Esophagus (tissue), 2 donors: ENCODE results near the gene TRIM24. TPM values are rescaled to one million over a fixed set of nuclear protein-coding genes. Genes with fewer than 3 reads are reported as not detected.
"Not testable (repeated sequence)": the region's sequence is repeated elsewhere in the genome, so short reads cannot be mapped to it uniquely, and the experiment has no call there.

ENCODE experiments used
- H3K27ac ChIP-seq, 2 donors: one replicate each; pipeline ENCODE4 v1.5.1; 2013; ENCODE audit warnings: low read depth in 2 of 2, mild to moderate bottlenecking in 2 of 2, inconsistent platforms in 1 of 2, low read length in 1 of 2, moderate library complexity in 1 of 2
- H3K27me3 ChIP-seq, 2 donors: one replicate each; pipeline ENCODE4 v1.6.1; 2013; ENCODE audit warnings: low read length in 2 of 2, control low read depth in 1 of 2, mild to moderate bottlenecking in 1 of 2; ENCODE audit not compliant: insufficient read depth in 2 of 2, control insufficient read depth in 1 of 2
- H3K36me3 ChIP-seq, 2 donors: one replicate each; pipeline ENCODE4 v1.6.1; 2013; ENCODE audit warnings: low read length in 1 of 2; ENCODE audit not compliant: control insufficient read depth in 2 of 2, insufficient read depth in 2 of 2
- H3K4me1 ChIP-seq, 2 donors: one replicate each; pipeline ENCODE4 v1.6.1; 2013; ENCODE audit warnings: low read length in 1 of 2; ENCODE audit not compliant: control insufficient read depth in 2 of 2, insufficient read depth in 2 of 2
- H3K4me3 ChIP-seq, 2 donors: one replicate each; pipeline ENCODE4 v1.5.1; 2013; ENCODE audit warnings: low read length in 2 of 2, mild to moderate bottlenecking in 2 of 2, low read depth in 1 of 2, moderate library complexity in 1 of 2
- H3K9me3 ChIP-seq, 2 donors: one replicate each; pipeline ENCODE4 v1.6.1; 2013; ENCODE audit warnings: mild to moderate bottlenecking in 2 of 2, low read depth in 1 of 2, low read length in 1 of 2, moderate library complexity in 1 of 2; ENCODE audit not compliant: control insufficient read depth in 2 of 2, insufficient read depth in 1 of 2
- WGBS, 2 donors: extraction: QIAGEN DNeasy Blood & Tissue Kit; methylation state at CpG; one replicate each; pipeline ENCODE4 v1.1.7; 2013; 5-methylcytosine and 5-hydroxymethylcytosine counted together
- polyA plus RNA-seq, 2 donors: library from polyadenylated mRNA; stranded (reverse); fragments of 200-250 nt; gene quantifications; one replicate each; pipeline ENCODE4 v1.2.3, GENCODE V29; 2013
- donor health status: healthy with polysubstance abuse.
- donor health status: Bipolar disorder and iron deficiency.

The TRIM24 gene
- polyA plus RNA-seq, 2 donors, result 7.8 TPM

DNA sequence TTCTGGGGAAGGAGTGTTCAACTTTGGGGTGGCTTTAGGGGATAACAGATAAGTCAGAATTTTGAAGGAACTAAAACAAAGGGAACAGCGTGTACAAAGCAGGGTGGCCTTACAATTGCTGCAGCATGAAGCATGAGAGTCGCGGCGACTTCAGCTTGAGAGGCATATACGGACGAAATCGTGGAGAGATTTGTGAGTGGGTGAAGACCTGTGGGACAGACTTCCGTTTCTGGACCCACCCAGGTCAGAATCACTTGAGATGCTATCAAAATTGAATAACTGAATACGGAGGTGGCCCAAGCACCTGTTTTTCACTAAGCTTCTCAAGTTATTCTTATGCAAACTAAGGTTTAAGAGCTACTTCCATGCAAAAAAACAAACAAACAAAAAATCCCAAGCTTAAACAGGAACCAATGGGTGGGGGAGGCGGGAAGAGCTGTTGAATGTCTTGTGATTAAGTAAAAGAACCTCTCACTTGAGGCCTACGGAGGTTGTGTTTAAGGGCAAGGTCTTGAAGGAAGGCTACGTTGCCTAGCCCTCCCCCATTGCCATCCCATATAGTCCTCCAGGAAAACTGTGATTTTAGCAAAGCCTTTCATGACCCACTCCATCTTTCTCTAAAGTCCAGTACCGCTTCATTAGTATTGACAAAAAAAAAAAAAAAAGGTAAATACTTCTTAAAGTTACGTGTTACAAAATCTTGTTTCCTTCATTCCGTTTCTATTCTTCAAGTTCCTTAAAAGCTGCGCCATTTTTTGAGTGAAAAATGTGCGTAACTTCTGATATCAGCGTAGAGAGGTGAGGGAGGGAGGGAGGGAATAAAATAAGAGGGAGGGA lies 1.3 kb upstream of the TRIM24 start:
- no peaks in the 10 kb centered on the region for H3K9me3 ChIP-seq
- no peaks in the 10 kb centered on the region for H3K36me3 ChIP-seq
- no peak overlapping the region for H3K27ac ChIP-seq
- H3K4me1 ChIP-seq, result peaks cover 0 to 3% of the 10 kb centered on the region in 2 donors
- H3K27me3 ChIP-seq, result no peaks in the 10 kb centered on the region
- WGBS, 2 donors, result 80% methylated on average over 18 of the region's 18 CpGs
- H3K4me3 ChIP-seq, result no peak overlapping the region

DNA sequence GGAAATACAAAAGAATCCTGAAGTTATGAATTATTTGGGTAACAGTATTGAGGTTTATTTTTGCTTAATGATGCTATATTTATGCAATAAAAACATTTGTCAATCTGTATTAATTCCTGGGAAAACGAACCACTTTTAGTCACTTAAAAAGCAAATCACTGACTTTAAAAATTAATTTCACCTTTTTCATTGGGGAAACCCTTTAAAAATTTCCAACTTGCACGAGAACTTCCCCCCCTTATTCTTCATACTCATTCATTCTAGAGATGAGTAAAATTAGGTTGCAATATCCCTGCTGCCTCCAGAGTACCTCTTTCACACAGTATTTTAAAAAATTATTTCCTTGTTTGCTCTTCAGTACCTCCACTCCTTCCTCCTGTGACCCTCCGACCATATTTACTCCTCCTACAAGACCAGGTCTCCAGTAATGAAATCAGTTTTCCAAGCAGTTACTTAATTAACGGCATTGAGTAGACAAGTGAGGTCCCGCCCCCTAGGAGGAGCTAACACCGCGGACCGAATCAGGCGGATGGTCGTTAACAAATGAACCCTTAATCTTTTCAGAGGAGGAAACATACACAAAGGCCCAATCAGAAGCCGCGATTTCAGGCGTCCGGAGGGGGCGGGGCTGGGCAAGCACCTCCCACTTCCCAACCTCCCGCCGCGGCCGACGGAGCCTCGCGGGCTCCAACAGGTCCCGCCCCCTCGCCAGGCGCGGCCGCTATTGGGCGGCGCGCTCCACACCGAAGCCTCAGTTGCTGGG lies 465 bp upstream of the TRIM24 start:
- no peak overlapping the region for H3K27ac ChIP-seq
- no peaks in the 10 kb centered on the region for H3K9me3 ChIP-seq
- WGBS, 2 donors, result 1% methylated on average over 31 of the region's 31 CpGs
- peak overlapping the region; percentile 16 to 43 for H3K4me3 ChIP-seq
- H3K4me1 ChIP-seq, result peaks cover 0 to 3% of the 10 kb centered on the region in 2 donors
- no peaks in the 10 kb centered on the region for H3K36me3 ChIP-seq
- H3K27me3 ChIP-seq, result no peaks in the 10 kb centered on the region

DNA sequence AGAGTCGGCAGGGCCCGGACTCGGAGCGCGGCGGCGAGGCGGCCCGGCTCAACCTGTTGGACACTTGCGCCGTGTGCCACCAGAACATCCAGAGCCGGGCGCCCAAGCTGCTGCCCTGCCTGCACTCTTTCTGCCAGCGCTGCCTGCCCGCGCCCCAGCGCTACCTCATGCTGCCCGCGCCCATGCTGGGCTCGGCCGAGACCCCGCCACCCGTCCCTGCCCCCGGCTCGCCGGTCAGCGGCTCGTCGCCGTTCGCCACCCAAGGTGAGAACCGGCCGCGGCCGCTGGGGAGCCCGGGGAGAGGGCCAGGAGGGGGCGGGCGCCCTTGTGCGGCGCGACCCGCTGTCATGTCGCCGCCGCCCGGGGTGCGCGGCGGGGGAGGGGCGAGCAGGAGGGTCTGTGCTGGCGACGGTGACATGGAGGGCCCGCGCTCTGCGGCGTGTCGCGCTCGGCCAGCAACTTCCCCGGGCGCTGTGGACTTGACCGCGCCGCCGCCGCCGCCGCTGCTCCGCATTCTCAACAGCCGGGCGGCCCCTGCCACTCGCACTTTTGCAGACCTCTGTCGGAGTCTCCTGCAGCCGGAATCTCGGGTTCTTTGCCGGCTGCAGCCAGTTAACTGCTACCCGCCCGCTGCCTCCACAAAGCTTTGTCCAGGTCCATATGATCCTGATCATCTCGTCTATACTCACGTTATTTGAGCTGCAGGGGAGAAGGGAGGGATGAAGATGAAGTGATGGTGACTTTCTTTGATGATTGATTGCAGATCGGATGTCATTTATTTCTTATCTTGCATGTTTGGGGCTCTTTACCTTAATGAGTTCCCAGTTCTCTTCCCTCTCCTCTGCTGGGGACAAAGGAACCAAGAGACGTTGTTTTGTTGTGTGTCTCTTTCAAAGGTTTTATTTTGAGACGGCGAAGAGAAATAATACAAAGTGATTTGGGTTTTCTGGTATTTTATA lies 869 bp downstream of the TRIM24 start:
- Histone ChIP-seq H3K4me3 (peak overlapping the region; percentile 75 to 76), H3K27ac (peak overlapping the region; percentile 94 to 97), H3K4me1 (peaks cover 0 to 3% of the 10 kb centered on the region in 2 donors), H3K9me3 (no peaks in the 10 kb centered on the region), H3K36me3 (no peaks in the 10 kb centered on the region), H3K27me3 (no peaks in the 10 kb centered on the region)
- 0% methylated on average over 66 to 84 of the region's 84 CpGs for WGBS, 2 donors

DNA sequence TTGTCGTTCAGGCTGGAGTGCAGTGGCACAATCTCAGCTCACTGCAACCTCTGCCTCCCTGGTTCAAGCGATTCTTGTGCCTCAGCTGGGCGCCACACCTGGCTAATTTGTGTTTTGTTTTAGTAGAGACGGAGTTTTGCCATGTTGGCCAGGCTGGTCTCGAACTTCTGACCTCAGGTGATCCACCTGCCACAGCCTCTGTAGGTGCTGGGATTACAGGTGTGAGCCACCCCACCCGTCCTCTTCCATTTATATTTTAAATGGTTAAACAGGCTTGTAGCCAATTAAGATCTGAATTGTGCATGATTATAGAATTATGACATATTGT lies 3.2 kb downstream of the TRIM24 start:
- 94 to 95% methylated on average over 6 of the region's 6 CpGs for WGBS, 2 donors
- H3K9me3 ChIP-seq, H3K36me3 ChIP-seq, H3K27me3 ChIP-seq, H3K27ac ChIP-seq, H3K4me3 ChIP-seq, H3K4me1 ChIP-seq: not testable (repeated sequence)

DNA sequence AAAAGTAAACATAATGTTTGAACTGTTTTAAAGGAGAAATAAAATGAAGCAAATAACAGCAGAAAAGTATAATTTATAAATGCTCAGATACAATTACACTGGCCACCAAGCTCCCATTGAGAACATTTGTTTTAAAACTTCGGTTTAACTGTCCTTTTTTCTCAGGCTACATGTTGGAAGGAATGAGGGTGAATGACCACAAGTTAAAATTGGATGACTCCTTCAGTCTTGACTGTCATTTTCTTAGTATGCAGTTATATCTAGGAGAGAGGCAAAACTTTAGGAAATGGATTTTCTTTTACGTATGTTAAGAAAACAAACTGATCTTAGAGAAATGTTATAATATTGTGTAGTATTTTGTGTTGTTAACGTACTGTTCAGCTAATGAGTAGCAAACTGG lies 5.0 kb downstream of the TRIM24 start:
- WGBS, 2 donors, result 58 to 68% methylated on average over 3 of the region's 3 CpGs
- H3K27me3 ChIP-seq, result no peaks in the 10 kb centered on the region
- no peaks in the 10 kb centered on the region for H3K36me3 ChIP-seq

DNA sequence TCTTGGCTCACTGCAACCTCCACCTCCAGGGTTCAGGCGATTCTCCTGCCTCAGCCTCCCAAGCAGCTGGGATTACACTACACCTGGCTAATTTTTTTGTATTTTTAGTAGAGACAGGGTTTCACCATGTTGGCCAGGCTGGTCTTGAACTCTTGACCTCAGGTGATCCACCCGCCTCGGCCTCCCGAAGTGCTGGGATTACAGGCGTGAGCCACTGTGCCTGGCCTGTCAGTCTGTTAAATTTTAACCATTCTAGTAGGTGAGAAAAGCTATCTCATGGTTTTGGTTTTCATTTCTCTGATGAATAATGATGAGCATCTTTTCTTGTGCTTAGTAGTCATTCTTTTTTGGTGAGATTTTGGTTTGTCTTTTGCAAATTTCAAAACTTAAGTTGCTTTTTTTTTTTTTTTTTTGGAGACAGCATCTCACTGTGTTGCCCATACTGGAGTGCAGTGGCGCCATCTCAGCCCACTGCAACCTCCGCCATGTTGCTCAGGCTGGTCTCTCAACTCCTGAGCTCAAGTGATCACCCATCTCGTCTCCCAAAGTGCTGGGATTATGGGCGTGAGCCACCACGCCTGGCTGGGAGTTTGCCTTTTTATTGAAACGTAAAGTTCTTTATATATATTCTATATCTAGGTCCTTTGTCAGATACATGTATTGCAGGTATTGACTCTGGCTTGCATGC lies 6.2 kb downstream of the TRIM24 start:
- H3K4me3 ChIP-seq, H3K36me3 ChIP-seq, H3K4me1 ChIP-seq, H3K27me3 ChIP-seq, H3K9me3 ChIP-seq, H3K27ac ChIP-seq: not testable (repeated sequence)
- WGBS, 2 donors, result 81 to 95% methylated on average over 11 of the region's 11 CpGs

More for the DNA sequence above, 5.0 kb downstream of the TRIM24 start:
- no peak overlapping the region for H3K27ac ChIP-seq
- no peak overlapping the region for H3K4me3 ChIP-seq
- no peaks in the 10 kb centered on the region for H3K9me3 ChIP-seq
- H3K4me1 ChIP-seq, result peaks cover 0 to 3% of the 10 kb centered on the region in 2 donors

DNA sequence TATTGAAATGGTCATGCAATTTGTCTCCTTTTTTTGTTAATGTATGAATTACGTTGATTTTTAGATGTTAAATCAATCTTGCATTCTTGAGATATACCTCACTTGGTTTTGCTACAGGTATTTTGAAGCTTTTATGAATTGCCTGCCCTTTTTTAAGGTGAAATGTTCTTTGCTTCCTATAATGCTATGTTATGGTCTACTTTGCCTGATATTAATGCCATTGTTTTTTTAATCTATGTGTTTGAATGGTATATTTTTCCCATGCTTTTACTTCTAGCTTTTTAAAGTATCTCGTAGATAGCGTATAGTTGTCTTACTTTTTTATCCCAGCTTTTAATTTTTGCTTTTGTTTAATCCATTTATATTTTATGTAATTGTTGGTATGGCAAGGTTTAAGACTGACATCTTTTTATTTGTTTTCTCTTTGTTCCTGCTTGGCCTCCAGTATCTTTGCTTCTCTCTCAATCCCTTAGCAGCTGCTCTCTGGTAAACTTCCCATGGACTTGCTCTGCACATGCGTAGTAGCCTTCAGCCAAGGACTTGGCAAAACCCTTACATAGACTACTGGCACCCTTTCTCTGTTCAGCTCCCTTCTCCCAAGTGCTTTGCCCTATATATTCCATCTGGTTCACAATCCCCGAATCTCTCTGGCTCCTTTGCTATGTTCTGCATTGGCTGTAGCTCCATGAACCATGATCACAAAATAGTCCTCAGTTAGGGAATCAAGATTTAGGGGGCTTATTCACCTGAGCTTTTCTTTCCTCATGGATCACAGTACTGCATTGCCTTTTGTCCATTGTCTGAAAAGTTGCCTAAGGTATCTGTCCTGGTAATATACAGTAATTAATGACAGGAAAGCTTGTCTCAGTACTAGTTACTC lies 8.4 kb downstream of the TRIM24 start:
- WGBS, 2 donors, result 75 to 82% methylated on average over 5 of the region's 5 CpGs
- no peaks in the 10 kb centered on the region for H3K4me1 ChIP-seq
- H3K9me3 ChIP-seq, result no peaks in the 10 kb centered on the region

DNA sequence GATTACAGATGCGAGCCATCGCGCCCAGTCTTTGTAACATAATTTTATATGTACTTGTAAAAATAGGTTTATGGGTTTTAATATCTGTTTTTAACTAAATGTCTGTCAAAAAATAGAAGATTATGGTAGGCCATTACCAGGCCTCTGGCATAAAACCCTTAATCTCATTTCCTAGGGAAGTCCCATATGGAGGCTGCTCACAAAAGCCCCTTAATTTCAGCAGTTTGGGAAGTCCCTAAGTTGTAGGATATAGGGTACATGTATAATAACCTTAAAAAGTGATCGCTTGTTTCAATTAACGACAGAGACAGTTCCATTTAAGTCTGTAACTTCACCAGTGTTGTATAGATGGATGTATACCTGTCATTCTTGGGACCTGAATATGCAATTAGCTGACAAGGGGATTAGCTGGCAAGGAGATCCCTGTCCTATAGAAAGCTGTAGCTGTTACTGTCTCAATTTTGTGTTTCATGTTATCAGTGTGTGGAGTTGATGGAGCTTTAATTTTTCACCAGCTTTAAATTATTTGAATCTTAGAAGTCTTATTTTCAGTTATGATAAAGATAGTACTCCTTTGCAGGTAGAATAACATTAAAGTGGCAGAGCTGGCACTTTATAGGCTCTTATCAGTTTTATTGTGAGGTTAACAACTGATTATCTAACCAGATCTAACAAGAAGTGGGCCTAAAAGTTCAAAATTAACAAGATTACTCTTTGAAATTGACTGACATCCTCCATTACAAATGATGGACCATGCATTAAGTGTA lies 10.5 kb downstream of the TRIM24 start:
- Histone ChIP-seq H3K36me3 (no peaks in the 10 kb centered on the region), H3K4me3 (no peak overlapping the region), H3K9me3 (no peaks in the 10 kb centered on the region), H3K27ac (no peak overlapping the region), H3K27me3 (no peaks in the 10 kb centered on the region), H3K4me1 (no peaks in the 10 kb centered on the region)
- 86 to 94% methylated on average over 5 of the region's 5 CpGs for WGBS, 2 donors

More for the DNA sequence above, 8.4 kb downstream of the TRIM24 start:
- H3K27ac ChIP-seq, result no peak overlapping the region
- no peaks in the 10 kb centered on the region for H3K36me3 ChIP-seq
- no peaks in the 10 kb centered on the region for H3K27me3 ChIP-seq
- no peak overlapping the region for H3K4me3 ChIP-seq
